Activated CD4-positive, alpha-beta T cell treated with anti-CD3 and anti-CD28 coated beads, Interleukin-2, amount 50 U/mL, for 48 hours (primary cell): ENCODE results near the gene NEU1.
"Not testable (repeated sequence)": the region's sequence is repeated elsewhere in the genome, so short reads cannot be mapped to it uniquely, and the experiment has no call there.

Experiments used
- DNase-seq, 2 experiments: peaks; one replicate each; pipeline ENCODE4 v3.0.0-alpha.2; 2020

NEU1 gene

GRCh38 chr6:31871046-31871659 lies 8.5 kb upstream of the NEU1 start:
- no peak for DNase-seq

- no peak for DNase-seq
Measured at GRCh38 chr6:31870385-31870921, 7.8 kb upstream of the NEU1 start.

- no peak for DNase-seq
Measured at GRCh38 chr6:31869343-31869742, 6.7 kb upstream of the NEU1 start.

GRCh38 chr6:31868658-31868971 lies 6.0 kb upstream of the NEU1 start:
- not testable (repeated sequence) for DNase-seq

- no peak for DNase-seq
Measured at GRCh38 chr6:31865205-31866118, 2.8 kb upstream of the NEU1 start.

- DNase-seq, result no peak
Measured at GRCh38 chr6:31864818-31865204, 2.2 kb upstream of the NEU1 start.

- not testable (repeated sequence) for DNase-seq
Measured at GRCh38 chr6:31864123-31864562, 1.5 kb upstream of the NEU1 start.

GRCh38 chr6:31861919-31862343 lies 690 bp downstream of the NEU1 start:
- no peak for DNase-seq

- no peak for DNase-seq
Measured at GRCh38 chr6:31861150-31861549, 1.5 kb downstream of the NEU1 start.

GRCh38 chr6:31860349-31860748 lies 2.3 kb downstream of the NEU1 start:
- no peak for DNase-seq

GRCh38 chr6:31859923-31860322 lies 2.7 kb downstream of the NEU1 start:
- DNase-seq, result no peak

GRCh38 chr6:31858707-31859106 lies 3.9 kb downstream of the NEU1 start:
- DNase-seq, result no peak

- not testable (repeated sequence) for DNase-seq
Measured at GRCh38 chr6:31857774-31858173, 4.8 kb downstream of the NEU1 start.

- not testable (repeated sequence) for DNase-seq
Measured at GRCh38 chr6:31851980-31852718, 10.5 kb downstream of the NEU1 start.

- DNase-seq, result no peak
Measured at GRCh38 chr6:31851485-31851832, 11.2 kb downstream of the NEU1 start.

- DNase-seq, result no peak
Measured at GRCh38 chr6:31850765-31851484, 11.7 kb downstream of the NEU1 start.

GRCh38 chr6:31847276-31847978 lies 15.2 kb downstream of the NEU1 start:
- no peak for DNase-seq

- no peak for DNase-seq
Measured at GRCh38 chr6:31844507-31844906, 18.1 kb downstream of the NEU1 start.

- no peak for DNase-seq
Measured at GRCh38 chr6:31842053-31842452, 20.6 kb downstream of the NEU1 start.

GRCh38 chr6:31839779-31840126 lies 22.9 kb downstream of the NEU1 start:
- DNase-seq, result not testable (repeated sequence)

GRCh38 chr6:31838968-31839367 lies 23.7 kb downstream of the NEU1 start:
- no peak for DNase-seq

GRCh38 chr6:31838114-31838553 lies 24.5 kb downstream of the NEU1 start:
- DNase-seq, result not testable (repeated sequence)
